MM.1S (cell line): ENCODE measurements around the gene GTF3C2.
"Not testable (repeated sequence)": the region's sequence is repeated elsewhere in the genome, so short reads cannot be mapped to it uniquely, and the experiment has no call there.

Experiments used
- DNase-seq: peaks from one replicate; pipeline ENCODE4 v3.0.0-alpha.2; 2015
- H2AFZ ChIP-seq: fragments of 300-600 bp; sonication (generic); 2 replicates; pipeline ENCODE4 v1.6.0; 2016; ENCODE audit warnings: antibody characterized with exemption, low read length
- H3F3A ChIP-seq: fragments of 300-600 bp; sonication (generic); 2 replicates; pipeline ENCODE4 v1.6.1; 2016; ENCODE audit warnings: mild to moderate bottlenecking, antibody characterized with exemption, low read length, moderate library complexity, mixed read lengths; ENCODE audit not compliant: insufficient read depth
- H3K27ac ChIP-seq: fragments of 300-600 bp; sonication (generic); 2 replicates; pipeline ENCODE4 v1.5.1; 2016; ENCODE audit warnings: mild to moderate bottlenecking, low read length
- H3K27me3 ChIP-seq: fragments of 300-600 bp; sonication (generic); replicated peaks from 2 replicates; pipeline ENCODE4 v1.6.0; 2016; ENCODE audit warnings: low read length; ENCODE audit not compliant: insufficient read depth
- H3K36me3 ChIP-seq: fragments of 300-600 bp; sonication (generic); replicated peaks from 2 replicates; pipeline ENCODE4 v1.6.1; 2016; ENCODE audit warnings: mild to moderate bottlenecking, low read length, mixed read lengths; ENCODE audit not compliant: insufficient read depth
- H3K4me1 ChIP-seq: fragments of 300-600 bp; sonication (generic); 2 replicates; pipeline ENCODE4 v1.6.1; 2016; ENCODE audit warnings: low read length, mixed read lengths
- H3K4me2 ChIP-seq: fragments of 300-600 bp; sonication (generic); 2 replicates; pipeline ENCODE4 v1.6.0; 2016; ENCODE audit warnings: low read depth, low read length
- H3K4me3 ChIP-seq: fragments of 300-600 bp; sonication (generic); 2 replicates; pipeline ENCODE4 v1.5.1; 2016; ENCODE audit warnings: low read length, mixed read lengths
- H3K79me2 ChIP-seq: fragments of 300-600 bp; sonication (generic); 2 replicates; pipeline ENCODE4 v1.6.1; 2016; ENCODE audit warnings: mixed run types, low read length, mixed read lengths
- H3K9ac ChIP-seq: fragments of 300-600 bp; sonication (generic); 2 replicates; pipeline ENCODE4 v1.6.1; 2016; ENCODE audit warnings: low read length, mixed read lengths
- H3K9me2 ChIP-seq: fragments of 300-600 bp; sonication (generic); replicated peaks from 2 replicates; pipeline ENCODE4 v1.6.1; 2016; ENCODE audit warnings: mild to moderate bottlenecking, low read length, mixed read lengths; ENCODE audit not compliant: insufficient read depth
- H3K9me3 ChIP-seq: fragments of 300-600 bp; sonication (generic); replicated peaks from 2 replicates; pipeline ENCODE4 v1.6.1; 2016; ENCODE audit warnings: mild to moderate bottlenecking, low read length, mixed read lengths; ENCODE audit not compliant: insufficient read depth
- H4K20me1 ChIP-seq: fragments of 300-600 bp; sonication (generic); 2 replicates; pipeline ENCODE4 v1.6.1; 2016; ENCODE audit warnings: mild to moderate bottlenecking, low read length, moderate library complexity, mixed read lengths; ENCODE audit not compliant: insufficient read depth
- CTCF ChIP-seq: fragments of 300-600 bp; sonication (generic); IDR thresholded peaks from 2 replicates; pipeline ENCODE4 v1.5.1; 2016; ENCODE audit warnings: antibody characterized with exemption, low read length, mixed read lengths
- EZH2 ChIP-seq: fragments of 300-600 bp; sonication (generic); optimal IDR thresholded peaks from 2 replicates; pipeline ENCODE3; 2017; ENCODE audit warnings: low read depth, mild to moderate bottlenecking, antibody characterized with exemption, low read length, mixed read lengths
- EZH2phosphoT487 ChIP-seq: fragments of 300-600 bp; sonication (generic); IDR thresholded peaks from 2 replicates; pipeline ENCODE4 v1.6.1; 2018; ENCODE audit warnings: antibody characterized with exemption, low read length

The GTF3C2 gene

DNA sequence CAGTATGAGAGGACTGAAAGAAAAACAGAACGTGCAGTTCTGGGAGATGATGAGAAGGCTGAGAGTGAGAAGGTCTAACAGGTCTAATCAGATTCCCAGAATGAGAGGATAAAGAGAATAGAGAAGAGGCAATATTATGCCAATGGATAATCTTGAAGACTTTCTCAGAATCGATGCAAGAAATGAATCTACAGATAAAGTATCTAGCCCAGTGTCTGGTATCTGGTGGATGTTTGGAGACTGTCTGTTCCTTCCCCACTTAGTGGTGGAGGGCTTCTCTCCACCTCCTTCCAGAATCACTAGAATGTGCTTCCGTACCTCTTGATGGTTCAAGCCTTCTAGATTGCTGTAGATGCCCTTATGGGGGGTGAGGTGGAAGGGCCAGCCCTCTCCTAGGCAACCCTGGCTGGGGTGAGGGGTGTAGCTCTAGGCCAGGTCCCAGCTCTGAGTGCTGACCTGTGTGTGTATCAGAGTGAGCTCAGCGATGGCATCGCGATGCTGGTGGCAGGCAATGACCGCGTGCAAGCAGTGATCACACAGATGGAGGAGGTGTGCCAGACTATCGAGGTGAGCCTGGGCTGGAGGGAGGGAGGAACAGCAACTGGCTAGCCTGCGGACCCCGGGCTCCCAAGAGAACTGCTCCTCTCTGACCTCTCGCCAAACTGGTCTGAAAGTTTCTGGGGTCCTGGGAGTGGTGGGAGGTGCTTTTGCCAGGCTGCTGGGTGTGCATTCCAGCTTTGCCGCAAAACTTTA lies 51.9 kb downstream of the GTF3C2 start:
- Histone ChIP-seq H3K9me3 (no peaks in the 10 kb centered on the region), H3F3A (no peaks in the 10 kb centered on the region), H3K36me3 (no peaks in the 10 kb centered on the region), H3K9ac (no peak overlapping the region), H2AFZ (no peak overlapping the region), H3K4me1 (no peaks in the 10 kb centered on the region), H4K20me1 (no peaks in the 10 kb centered on the region), H3K27me3 (no peaks in the 10 kb centered on the region), H3K79me2 (no peaks in the 10 kb centered on the region), H3K9me2 (no peaks in the 10 kb centered on the region), H3K4me3 (no peak overlapping the region), H3K4me2 (no peak overlapping the region), H3K27ac (no peak overlapping the region)
- no peak for TF ChIP-seq CTCF
- no peak for TF ChIP-seq EZH2
- no peak for TF ChIP-seq EZH2phosphoT487
- no peak for DNase-seq

- no peaks in the 10 kb centered on the region for H3F3A ChIP-seq
- no peaks in the 10 kb centered on the region for H3K9me3 ChIP-seq
- H3K27ac ChIP-seq, result no peak overlapping the region
- no peaks in the 10 kb centered on the region for H3K9me2 ChIP-seq
- peak overlapping the region; percentile 44 for H3K4me2 ChIP-seq
- no peaks in the 10 kb centered on the region for H3K4me1 ChIP-seq
- H3K79me2 ChIP-seq, result no peaks in the 10 kb centered on the region
- no peak for TF ChIP-seq EZH2phosphoT487
- TF ChIP-seq CTCF, result peak; percentile 69
- no peak for TF ChIP-seq EZH2
- H3K27me3 ChIP-seq, result no peaks in the 10 kb centered on the region
- peak overlapping the region; percentile 25; the same call in 1 of the 2 replicates for H3K9ac ChIP-seq
- DNase-seq, result peak; percentile 82
- H2AFZ ChIP-seq, result peak overlapping the region; percentile 75
- peak overlapping the region; percentile 53 for H3K4me3 ChIP-seq
- no peaks in the 10 kb centered on the region for H4K20me1 ChIP-seq
- no peaks in the 10 kb centered on the region for H3K36me3 ChIP-seq
Measured at GRCh38 chr2:27303093-27304025, 53.2 kb downstream of the GTF3C2 start.

- H3K9me3 ChIP-seq, H3K4me2 ChIP-seq, H3K4me1 ChIP-seq, H3K36me3 ChIP-seq, DNase-seq, H2AFZ ChIP-seq, H3F3A ChIP-seq, H3K4me3 ChIP-seq, H4K20me1 ChIP-seq, H3K9me2 ChIP-seq, H3K79me2 ChIP-seq, H3K27ac ChIP-seq, H3K9ac ChIP-seq, H3K27me3 ChIP-seq: not testable (repeated sequence)
Measured at GRCh38 chr2:27300606-27301005, 56.0 kb downstream of the GTF3C2 start.
